ENCODE data around the gene VPS26B.
"Not testable (repeated sequence)": the region's sequence is repeated elsewhere in the genome, so short reads cannot be mapped to it uniquely, and the experiment has no call there.

The VPS26B gene

GRCh38 chr11:134233729-134234179 is 9.3 kb downstream of the VPS26B start:
- no peak for DNase-seq

DNA sequence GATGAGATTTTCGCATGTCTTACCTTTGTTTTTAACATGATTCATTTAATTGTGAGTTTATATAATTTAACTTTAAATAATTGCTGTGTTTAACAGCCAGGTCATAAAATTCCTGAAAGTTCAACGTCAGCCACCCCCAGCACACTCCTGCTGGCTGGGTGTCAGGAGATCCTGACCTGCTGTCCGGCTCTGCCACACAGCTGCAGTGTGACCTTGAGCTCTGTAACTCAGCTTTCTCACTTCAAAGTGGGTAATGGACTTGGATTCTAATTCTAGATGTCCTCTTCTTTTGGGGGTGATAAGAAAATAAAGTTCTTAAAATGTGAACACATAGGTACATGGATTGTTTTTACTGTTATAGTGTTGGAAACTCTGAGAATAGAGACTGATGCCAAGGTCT is 10.9 kb downstream of the VPS26B start:
- no peak for DNase-seq

DNA sequence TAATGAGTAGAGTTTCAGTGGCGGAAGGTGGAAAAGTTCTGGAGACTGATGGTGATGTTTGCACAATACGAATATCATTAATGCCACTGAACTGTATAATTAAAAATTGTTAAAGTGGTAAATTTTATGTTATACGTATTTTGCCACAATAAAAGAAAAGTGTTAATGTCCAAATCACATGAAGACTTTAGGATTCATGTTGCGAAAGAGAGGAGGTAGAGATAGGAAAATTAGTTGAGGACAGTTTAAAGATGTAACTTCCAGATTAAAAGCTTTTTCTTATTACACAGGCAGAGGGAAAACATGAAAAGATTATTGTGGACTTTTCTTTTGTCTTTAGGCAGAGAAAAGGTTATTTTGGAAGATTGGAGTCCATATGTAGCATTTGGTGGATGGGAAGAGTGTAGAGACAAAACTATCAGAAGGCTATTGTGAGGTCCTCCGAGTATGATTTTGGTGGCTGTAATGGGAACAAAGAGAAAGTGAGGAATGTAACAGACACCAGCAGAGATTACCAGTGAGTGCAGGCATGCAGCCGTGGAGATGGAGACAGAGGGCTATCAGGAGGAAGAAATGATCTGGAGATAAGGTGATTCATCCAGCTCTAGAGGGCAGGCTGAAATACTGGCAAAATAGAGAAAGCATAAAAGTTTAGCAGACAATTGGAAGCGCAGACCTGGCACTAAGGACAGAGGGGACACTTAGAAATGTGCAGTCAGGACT is 12.5 kb downstream of the VPS26B start:
- no peak for DNase-seq

GRCh38 chr11:134237557-134237922 is 13.1 kb downstream of the VPS26B start:
- DNase-seq: no peak

GRCh38 chr11:134238956-134239355 is 14.5 kb downstream of the VPS26B start:
- DNase-seq: no peak

- no peak for DNase-seq
Measured at GRCh38 chr11:134240592-134240991, 16.1 kb downstream of the VPS26B start.

GRCh38 chr11:134242376-134242775 is 17.9 kb downstream of the VPS26B start:
- DNase-seq: no peak

DNA sequence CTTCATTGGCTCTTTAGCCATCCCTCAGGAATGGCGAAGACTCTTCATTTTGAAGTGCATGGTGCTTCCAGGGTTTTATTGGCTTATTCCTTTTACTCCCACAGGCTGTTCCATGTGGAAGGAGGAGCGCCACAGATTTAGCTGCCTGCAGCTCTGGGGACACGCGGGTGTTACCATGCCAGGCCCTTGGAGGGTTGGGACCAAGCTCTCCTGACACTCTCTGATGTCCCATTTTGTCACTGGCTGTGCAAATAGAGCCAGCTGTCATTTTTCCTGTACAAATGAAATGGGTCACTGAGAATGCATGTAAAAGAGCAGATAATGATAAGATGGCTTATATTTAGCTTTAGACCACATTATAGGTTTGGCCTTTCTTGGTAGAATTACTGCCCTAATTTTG is 19.4 kb downstream of the VPS26B start:
- no peak for DNase-seq

DNA sequence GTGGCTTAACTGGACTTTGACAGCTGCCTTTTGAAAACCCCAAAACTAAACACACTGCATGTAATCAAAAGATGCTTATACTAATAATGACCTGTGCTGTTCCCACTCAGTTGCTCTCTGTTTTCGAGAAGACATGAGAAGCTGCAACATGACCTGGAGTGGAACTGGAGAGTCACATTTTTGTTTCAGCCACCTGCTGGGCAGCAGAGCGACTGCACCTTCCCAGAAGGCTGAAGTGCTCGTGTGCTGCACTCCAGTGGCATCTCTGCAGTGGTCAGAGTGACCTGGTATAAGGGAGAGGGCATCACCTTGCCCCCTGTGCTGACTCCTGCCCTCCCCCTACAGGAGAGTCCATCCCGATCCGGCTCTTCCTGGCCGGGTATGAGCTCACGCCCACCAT is 20.1 kb downstream of the VPS26B start:
- no peak for DNase-seq

- no peak for DNase-seq
Measured at GRCh38 chr11:134245434-134245833, 21.0 kb downstream of the VPS26B start.

GRCh38 chr11:134246100-134246499 is 21.6 kb downstream of the VPS26B start:
- no peak for DNase-seq

DNA sequence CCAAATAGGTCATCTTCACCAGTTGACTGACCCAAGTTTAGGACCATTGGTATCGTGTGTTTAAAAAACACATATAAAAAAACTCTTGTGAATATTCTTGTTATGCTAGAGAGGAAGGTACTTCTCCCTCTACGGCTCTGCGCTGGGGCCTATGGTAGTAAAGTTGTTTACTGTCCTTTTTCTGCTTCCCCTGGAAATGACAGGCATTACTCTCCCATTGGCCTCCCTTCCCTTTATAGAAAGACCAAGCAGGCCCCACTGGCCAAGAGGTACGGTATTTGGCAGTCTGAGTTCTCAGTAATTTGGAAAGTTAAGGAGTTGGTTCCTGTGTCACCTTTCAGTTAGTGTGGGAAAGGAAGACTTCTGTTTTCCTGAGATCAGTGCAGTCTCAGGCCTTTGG is 22.2 kb downstream of the VPS26B start:
- no peak for DNase-seq

GRCh38 chr11:134248910-134249480 is 24.5 kb downstream of the VPS26B start:
- DNase-seq: no peak

DNA sequence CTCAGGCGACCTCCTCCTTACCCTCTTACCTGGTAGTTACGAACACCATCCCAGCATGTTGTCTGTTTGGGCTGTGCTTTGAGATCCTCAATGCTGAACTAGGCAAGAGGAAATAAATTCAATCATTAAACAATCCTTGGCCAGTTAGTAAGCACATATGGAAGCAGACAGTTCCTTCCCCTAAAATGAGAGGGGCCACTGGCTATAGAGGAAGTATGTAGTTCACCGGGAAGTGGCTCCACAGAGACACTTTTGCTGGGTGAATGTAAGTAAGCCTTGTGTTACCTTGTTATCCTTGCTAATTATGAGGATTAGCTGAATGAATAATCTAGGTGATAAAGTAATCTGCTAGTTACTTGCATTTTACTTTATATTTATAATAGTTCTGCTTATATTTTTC is 25.8 kb downstream of the VPS26B start:
- no peak for DNase-seq

- DNase-seq: no peak
Measured at GRCh38 chr11:134250675-134251074, 26.2 kb downstream of the VPS26B start.

DNA sequence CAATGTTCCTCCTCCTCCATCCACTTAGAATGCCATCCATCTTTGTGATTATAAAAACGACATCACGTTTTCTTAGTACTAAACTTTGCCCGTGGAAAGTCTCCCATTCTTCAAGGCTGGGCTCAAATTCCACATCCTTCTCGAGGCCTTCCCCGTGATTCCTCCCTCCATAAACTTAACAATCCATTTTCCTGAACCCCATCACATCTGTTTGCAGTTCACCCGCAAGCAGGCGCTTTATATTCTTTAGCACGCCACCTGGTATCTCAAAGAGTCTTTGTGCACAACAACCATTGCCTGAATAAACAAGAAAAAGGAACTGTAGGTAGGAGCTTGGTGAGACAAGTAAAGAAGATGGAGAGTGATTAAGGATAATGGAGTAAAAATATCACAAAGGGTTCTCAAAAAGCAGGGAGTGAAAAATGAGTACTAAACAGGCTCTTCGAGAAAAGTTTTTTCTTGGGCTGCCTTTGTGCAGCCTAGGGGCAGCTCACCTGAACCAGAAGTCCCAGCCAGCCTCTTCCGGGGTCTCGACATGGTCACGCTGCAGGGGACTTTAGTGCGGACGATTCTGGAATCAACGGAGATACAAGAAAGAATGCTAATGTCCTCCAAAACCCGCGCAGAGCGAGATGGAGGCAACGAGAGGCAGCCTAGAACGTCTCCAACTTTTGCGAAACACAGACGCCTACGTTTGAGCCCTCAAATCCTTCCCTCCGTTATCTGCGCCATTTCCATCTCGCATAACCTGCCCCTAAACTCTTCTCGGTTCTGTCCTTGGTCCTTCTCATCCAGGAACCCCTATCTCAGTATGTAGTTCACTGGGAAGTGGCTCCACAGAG is 28.1 kb downstream of the VPS26B start:
- no peak for DNase-seq

GRCh38 chr11:134253188-134253993 is 28.9 kb downstream of the VPS26B start, which contains the start of the genes ACAD8 and THYN1:
ACAD8 (plus strand) TSS chr11:134253568; CDS start chr11:134253601, 33 bp downstream.
THYN1 (minus strand) TSS chr11:134253352; CDS start chr11:134252882, 470 bp downstream.
- peak; percentile 96 for DNase-seq

GRCh38 chr11:134254433-134255183 is 30.1 kb downstream of the VPS26B start:
- no peak for DNase-seq

DNA sequence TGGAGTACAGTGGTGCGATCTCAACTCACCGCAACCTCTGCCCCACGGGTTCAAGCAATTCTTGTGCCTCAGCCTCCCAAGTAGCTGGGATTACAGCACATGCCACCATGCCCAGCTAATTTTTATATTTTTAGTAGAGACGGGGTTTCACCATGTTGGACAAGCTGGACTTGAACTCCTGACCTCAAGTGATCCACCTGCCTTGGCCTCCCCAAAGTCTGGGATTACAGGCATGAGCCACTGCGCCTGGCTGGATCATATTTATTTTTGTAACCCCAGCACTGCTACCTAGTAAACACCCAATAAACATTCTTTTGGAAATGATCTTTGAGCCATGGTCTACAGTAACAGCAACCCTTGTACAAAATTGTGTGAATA is 30.7 kb downstream of the VPS26B start:
- DNase-seq: not testable (repeated sequence)

DNA sequence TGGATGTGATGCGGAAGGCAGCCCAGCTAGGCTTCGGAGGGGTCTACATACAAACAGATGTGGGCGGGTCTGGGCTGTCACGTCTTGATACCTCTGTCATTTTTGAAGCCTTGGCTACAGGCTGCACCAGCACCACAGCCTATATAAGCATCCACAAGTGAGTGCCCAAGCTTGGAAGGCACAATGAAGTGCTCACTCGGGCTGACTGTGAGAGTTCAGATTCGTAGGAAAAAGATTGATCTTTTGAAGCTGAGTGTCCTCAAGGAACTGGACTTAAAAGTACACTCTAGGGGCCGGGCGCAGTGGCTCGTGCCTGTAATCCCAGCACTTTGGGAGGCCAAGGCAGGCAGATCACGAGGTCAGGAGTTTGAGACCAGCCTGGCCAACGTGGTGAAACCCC is 32.6 kb downstream of the VPS26B start:
- DNase-seq: no peak

- no peak for DNase-seq
Measured at GRCh38 chr11:134258577-134258976, 34.1 kb downstream of the VPS26B start.

DNA sequence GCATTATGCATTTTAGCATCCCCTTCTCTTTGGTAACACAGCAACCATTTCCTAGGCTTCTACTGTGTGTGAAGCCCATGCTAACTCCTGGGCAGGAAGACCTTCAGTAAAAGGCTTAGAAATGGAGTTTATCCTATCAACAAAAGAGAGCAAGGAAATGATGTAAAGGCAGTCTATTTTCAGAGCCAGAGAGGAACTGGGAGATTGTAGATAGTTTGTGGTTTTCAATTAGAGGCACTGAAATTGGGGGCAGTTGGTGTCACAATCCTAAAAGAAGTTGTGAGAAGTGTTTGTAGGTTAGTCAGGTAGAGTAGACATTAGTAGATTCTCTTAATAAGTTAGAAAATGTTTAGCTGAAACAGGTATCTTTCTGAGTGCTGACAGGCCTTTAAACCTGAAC is 36.0 kb downstream of the VPS26B start:
- no peak for DNase-seq
